ENCODE data around the gene CAMK2B.
"Not testable (repeated sequence)": the region's sequence is repeated elsewhere in the genome, so short reads cannot be mapped to it uniquely, and the experiment has no call there.

CAMK2B gene

GRCh38 chr7:44189286-44189992, 136.0 kb downstream of the CAMK2B start, which contains the start of gene GCK:
Gene GCK (minus strand): TSS chr7:44189439. CDS start chr7:44188953, 486 bp downstream.
- H3K4me3 ChIP-seq (ENCODE audit: low read length), result no peak within 1 kb of the TSS
- no peak for TF ChIP-seq ZNF274 (IDR thresholded peaks at IDR 0.05; ENCODE audit: low read depth, low read length)

- no peak for TF ChIP-seq ZNF274 (IDR thresholded peaks at IDR 0.05; ENCODE audit: low read depth, low read length)
- H3K4me3 ChIP-seq (ENCODE audit: low read length), result no peak overlapping the region
These were observed 136.7 kb downstream of the CAMK2B start for GRCh38 chr7:44188480-44189225.

- TF ChIP-seq ZNF274 (IDR thresholded peaks at IDR 0.05; ENCODE audit: low read depth, low read length), result no peak
- no peak overlapping the region for H3K4me3 ChIP-seq (ENCODE audit: low read length)
These were observed 137.6 kb downstream of the CAMK2B start for GRCh38 chr7:44187636-44188416.

DNA sequence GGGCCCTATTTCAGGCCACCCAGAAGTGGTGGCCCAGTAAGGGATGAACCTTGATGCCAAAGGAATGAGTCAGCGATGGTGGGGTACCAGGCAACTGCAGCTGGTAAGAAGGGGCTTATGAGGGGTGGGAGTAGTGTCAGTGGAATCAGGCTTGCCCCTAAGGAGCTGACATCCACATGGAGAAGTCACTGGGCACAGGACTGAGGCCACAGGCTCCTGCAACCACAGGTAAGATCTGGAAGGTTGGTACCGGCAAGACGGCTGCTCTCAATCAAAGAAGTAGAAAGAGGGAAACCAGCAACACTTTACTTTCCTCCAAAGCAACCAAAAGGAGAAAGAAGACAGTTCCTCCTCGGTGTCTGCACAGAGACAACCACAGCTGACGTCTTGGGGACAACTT, 138.7 kb downstream of the CAMK2B start:
- H3K4me3 ChIP-seq (ENCODE audit: low read length), result no peak overlapping the region
- no peak for TF ChIP-seq ZNF274 (IDR thresholded peaks at IDR 0.05; ENCODE audit: low read depth, low read length)

- no peak for TF ChIP-seq ZNF274 (IDR thresholded peaks at IDR 0.05; ENCODE audit: low read depth, low read length)
- no peak overlapping the region for H3K4me3 ChIP-seq (ENCODE audit: low read length)
These were observed 139.7 kb downstream of the CAMK2B start for GRCh38 chr7:44185729-44186128.

DNA sequence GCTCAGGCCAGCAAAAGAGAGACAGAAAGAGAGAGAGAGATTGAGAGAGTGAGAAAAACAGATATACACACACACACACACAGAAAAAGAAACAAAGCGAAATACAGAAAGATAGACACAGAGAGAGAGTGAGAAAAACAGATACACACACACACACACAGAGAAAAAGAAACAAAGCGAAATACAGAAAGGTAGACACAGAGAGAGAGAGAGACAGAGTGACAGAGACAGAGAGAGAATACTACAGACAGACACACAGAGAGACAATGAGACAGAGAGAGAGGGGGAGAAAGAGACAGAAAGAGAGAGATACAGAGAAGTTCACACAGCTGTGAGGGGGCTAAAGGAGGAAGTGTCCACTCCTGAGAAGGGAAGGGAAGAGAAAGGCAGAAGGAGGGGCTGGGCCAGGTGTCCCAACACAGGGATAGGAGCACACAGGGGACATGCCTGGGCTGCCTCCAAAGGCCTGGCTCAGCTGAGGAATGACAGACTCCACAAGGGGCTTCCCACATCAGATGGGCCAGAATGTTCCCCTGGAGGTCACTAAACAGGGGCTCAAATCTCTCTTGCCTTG, 140.4 kb downstream of the CAMK2B start:
- no peak for TF ChIP-seq ZNF274 (IDR thresholded peaks at IDR 0.05; ENCODE audit: low read depth, low read length)
- no peak overlapping the region for H3K4me3 ChIP-seq (ENCODE audit: low read length)

DNA sequence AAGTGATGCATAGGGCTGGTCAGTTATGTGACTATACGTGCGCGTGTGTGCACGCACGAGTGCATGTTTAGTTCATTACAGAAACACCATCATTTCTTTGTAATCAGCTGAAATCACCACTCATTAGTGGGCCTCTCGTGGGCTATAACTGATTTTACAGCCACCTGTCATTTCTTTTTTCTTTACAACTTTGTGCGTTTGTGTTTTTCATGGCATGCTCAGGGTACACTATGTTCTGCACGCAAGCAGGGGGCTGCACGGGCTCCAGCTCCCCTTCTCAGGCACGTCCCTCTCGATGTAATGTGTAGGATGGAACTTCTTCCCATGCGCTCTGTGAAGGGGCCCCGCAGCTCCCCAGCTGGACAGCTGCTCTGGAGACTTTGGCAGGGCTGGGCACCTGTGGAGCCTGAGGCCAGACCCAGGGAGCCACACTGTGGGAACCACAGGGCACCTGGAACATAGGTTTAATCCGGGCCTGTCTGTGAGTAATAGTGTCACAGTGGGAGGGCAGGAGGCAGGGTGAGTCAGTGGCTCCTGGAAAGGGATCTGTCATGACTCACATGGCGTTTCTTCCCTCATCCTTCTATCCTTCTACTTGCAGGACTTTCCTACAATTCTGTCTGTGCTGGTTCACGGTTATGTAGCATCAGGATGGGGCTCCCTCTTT, 141.1 kb downstream of the CAMK2B start:
- no peak for TF ChIP-seq ZNF274 (IDR thresholded peaks at IDR 0.05; ENCODE audit: low read depth, low read length)
- H3K4me3 ChIP-seq (ENCODE audit: low read length), result no peak overlapping the region

DNA sequence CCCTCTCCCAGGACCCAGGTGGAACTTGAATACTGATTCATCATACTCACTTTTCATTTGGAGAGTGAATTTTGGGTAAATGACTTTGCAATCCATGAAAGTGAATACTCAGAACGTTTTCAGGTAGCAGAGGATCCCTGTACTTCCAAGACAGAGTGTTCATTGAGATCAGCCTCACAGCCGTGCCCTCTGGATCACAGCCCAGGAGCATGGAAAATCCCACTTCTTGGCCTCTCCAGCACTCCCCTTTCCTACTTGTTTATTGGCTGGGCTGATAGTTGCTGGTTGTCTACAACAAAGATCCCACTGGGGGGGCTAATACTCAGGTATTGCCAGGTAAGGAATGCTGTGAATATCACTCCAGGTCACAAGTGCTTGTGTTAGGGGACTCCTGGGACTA, 142.0 kb downstream of the CAMK2B start:
- H3K4me3 ChIP-seq (ENCODE audit: low read length), result no peak overlapping the region
- TF ChIP-seq ZNF274 (IDR thresholded peaks at IDR 0.05; ENCODE audit: low read depth, low read length), result no peak

DNA sequence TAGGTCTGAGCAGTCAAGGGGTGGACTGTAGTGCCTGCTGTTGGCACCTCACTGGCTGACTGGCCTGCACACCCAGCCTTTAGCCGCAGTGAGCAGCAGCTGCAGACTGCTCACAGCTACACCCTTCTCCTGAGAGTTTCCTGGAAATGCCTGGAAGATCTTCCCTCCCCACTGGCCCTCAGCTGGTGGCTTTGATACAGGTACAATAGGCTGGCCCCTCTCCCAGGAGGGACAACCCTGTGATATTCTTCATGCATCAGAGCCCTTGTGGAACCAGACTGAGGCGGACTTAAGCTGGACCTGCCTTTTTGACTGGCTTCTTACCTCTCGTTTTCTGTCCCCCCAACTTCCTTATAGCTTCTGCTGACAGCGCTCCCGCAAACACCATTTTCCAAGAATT, 142.6 kb downstream of the CAMK2B start:
- TF ChIP-seq ZNF274 (IDR thresholded peaks at IDR 0.05; ENCODE audit: low read depth, low read length), result no peak
- H3K4me3 ChIP-seq (ENCODE audit: low read length), result no peak overlapping the region

DNA sequence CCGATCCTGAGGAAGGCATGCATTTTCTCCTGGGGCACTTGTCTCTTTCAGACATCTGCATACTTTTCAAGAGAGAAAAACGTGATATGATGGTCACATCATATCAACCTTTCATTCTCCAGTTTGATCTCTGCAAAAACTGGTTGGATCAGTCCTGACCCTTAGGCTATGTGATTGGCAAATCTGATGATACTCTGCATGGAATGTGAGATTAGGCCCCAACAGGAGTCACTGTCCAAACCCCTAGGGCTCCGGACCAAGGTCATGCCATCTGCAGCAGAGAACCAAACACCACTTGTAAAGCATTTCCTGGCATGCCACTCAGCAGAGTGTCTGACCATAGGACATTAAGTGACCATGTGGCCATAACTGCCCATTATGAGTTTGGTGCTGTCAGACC, 144.8 kb downstream of the CAMK2B start:
- TF ChIP-seq ZNF274 (IDR thresholded peaks at IDR 0.05; ENCODE audit: low read depth, low read length), result no peak
- H3K4me3 ChIP-seq (ENCODE audit: low read length), result no peak overlapping the region

- no peak for TF ChIP-seq ZNF274 (IDR thresholded peaks at IDR 0.05; ENCODE audit: low read depth, low read length)
- H3K4me3 ChIP-seq (ENCODE audit: low read length), result no peak overlapping the region
These were observed 147.7 kb downstream of the CAMK2B start for GRCh38 chr7:44177570-44178131.

- TF ChIP-seq ZNF274 (IDR thresholded peaks at IDR 0.05; ENCODE audit: low read depth, low read length), result no peak
- no peak overlapping the region for H3K4me3 ChIP-seq (ENCODE audit: low read length)
These were observed 148.9 kb downstream of the CAMK2B start for GRCh38 chr7:44176486-44176885.

DNA sequence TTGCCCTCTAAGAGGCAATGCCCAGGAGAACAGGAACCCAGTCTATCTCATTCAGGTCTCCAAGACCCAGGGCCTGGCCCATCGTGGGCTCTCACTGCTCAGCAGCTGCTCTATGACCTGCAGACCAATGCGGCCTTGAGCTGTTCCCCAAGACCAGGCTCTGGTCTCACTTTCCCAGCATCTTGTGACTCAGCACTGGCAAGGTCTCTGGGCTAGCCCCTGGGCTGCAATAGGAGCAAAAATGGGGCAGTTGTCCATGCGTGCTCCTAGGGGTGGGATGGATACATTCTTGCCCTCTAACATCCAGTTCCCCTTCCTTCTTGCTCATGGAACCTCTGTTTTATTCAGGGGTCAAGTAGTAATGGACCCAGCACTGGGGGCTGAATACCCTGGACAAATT, 149.7 kb downstream of the CAMK2B start:
- no peak overlapping the region for H3K4me3 ChIP-seq (ENCODE audit: low read length)
- no peak for TF ChIP-seq ZNF274 (IDR thresholded peaks at IDR 0.05; ENCODE audit: low read depth, low read length)

DNA sequence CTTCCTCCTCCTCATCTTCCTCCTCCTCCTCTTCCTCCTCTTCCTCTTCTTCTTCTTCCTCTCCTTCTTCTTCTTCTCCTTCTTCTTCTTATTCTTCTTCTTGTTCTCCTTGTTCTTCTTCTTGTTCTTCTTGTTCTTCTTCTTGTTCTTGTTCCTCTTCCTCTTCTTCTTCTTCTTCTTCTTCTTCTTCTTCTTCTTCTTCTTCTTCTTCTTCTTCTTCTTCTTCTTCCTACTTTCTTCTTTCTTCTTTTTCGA, 150.8 kb downstream of the CAMK2B start:
- H3K4me3 ChIP-seq (ENCODE audit: low read length), result not testable (repeated sequence)

Measured in GM08714 (cell line).